Karpas-422 (cell line): ENCODE results near the gene GNG5. TPM values are rescaled to one million over a fixed set of nuclear protein-coding genes. Genes with fewer than 3 reads are reported as not detected.
"Not testable (repeated sequence)": the region's sequence is repeated elsewhere in the genome, so short reads cannot be mapped to it uniquely, and the experiment has no call there.

Source experiments
- DNase-seq: peaks from one replicate; pipeline ENCODE4 v3.0.0-alpha.2; 2015
- H2AFZ ChIP-seq: fragments of 200-600 bp; sonication (generic); 2 replicates; pipeline ENCODE4 v1.6.1; 2014; ENCODE audit warnings: antibody characterized with exemption, low read length, mixed read lengths
- H3K27ac ChIP-seq: fragments of 200-600 bp; sonication (generic); 2 replicates; pipeline ENCODE4 v1.5.1; 2014; ENCODE audit warnings: mild to moderate bottlenecking, low read length, moderate library complexity
- H3K27me3 ChIP-seq: fragments of 200-600 bp; sonication (generic); 2 replicates; pipeline ENCODE4 v1.6.1; 2014; ENCODE audit warnings: low read length, mixed read lengths
- H3K36me3 ChIP-seq: fragments of 200-600 bp; sonication (generic); 2 replicates; pipeline ENCODE4 v1.6.1; 2014; ENCODE audit warnings: low read length, mixed read lengths; ENCODE audit not compliant: insufficient read depth
- H3K4me1 ChIP-seq: fragments of 200-600 bp; sonication (generic); 2 replicates; pipeline ENCODE4 v1.6.1; 2014; ENCODE audit warnings: mild to moderate bottlenecking, low read length, mixed read lengths
- H3K4me2 ChIP-seq: fragments of 200-600 bp; sonication (generic); 2 replicates; pipeline ENCODE4 v1.6.1; 2014; ENCODE audit warnings: low read length, low read depth, mild to moderate bottlenecking; ENCODE audit not compliant: poor library complexity, severe bottlenecking
- H3K4me3 ChIP-seq: fragments of 200-600 bp; sonication (generic); 2 replicates; pipeline ENCODE4 v1.5.1; 2014; ENCODE audit warnings: mild to moderate bottlenecking, antibody characterized with exemption, low read length, mixed read lengths
- H3K79me2 ChIP-seq: fragments of 200-600 bp; sonication (generic); 2 replicates; pipeline ENCODE4 v1.6.1; 2014; ENCODE audit warnings: mild to moderate bottlenecking, low read length, mixed read lengths
- H3K9ac ChIP-seq: fragments of 200-600 bp; sonication (generic); 2 replicates; pipeline ENCODE4 v1.6.0; 2014; ENCODE audit warnings: low read length
- H3K9me2 ChIP-seq: fragments of 200-600 bp; sonication (generic), shearing (Covaris generic); replicated peaks from 2 replicates; pipeline ENCODE4 v1.6.0; 2014; ENCODE audit warnings: mild to moderate bottlenecking, low read length, moderate library complexity; ENCODE audit not compliant: insufficient read depth
- H3K9me3 ChIP-seq: fragments of 300-700, 200-600 bp; sonication (generic); 2 replicates; pipeline ENCODE4 v1.6.1; 2014; ENCODE audit warnings: low read length, mixed read lengths
- H4K20me1 ChIP-seq: fragments of 200-600 bp; sonication (generic); 2 replicates; pipeline ENCODE4 v1.6.1; 2014; ENCODE audit warnings: mild to moderate bottlenecking, antibody characterized with exemption, low read length, low read depth; ENCODE audit not compliant: insufficient read depth
- total RNA-seq: library from RNA; depleted of rRNA; stranded (reverse); fragments of >200 nt; shearing (Covaris generic); gene quantifications from 2 replicates; pipeline ENCODE4 v1.2.3, GENCODE V29; 2014; ENCODE audit warnings: low replicate concordance

GNG5 gene
- total RNA-seq, 1 experiment from 2014 or later, result 79.1 TPM

DNA sequence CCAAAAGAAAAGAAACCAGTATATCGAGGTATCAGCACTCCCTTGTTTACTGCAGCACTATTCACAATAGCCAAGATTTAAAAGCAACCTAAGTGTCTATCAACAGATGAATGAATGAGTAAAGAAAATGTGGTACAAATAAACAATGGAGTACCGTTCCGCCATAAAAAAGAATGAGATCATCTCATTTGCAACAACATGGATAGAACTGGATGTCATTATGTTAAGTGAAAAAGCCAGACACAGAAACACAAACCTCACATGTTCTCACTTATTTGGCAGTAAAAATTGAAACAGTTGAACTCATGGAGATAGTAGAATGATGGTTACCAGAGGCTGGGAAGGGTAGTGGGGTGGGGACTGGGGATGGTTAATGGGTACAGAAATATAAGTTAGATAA, 4.3 kb upstream of the GNG5 start:
- no peaks in the 10 kb centered on the region for H3K27me3 ChIP-seq
- H2AFZ ChIP-seq, result no peak overlapping the region
- H3K36me3 ChIP-seq, result no peaks in the 10 kb centered on the region
- DNase-seq, result no peak
- H3K4me2 ChIP-seq, result no peak overlapping the region
- no peak overlapping the region for H3K27ac ChIP-seq
- H4K20me1 ChIP-seq, result no peaks in the 10 kb centered on the region
- no peak overlapping the region for H3K9ac ChIP-seq
- peaks cover 8% of the 10 kb centered on the region for H3K4me1 ChIP-seq
- H3K9me3 ChIP-seq, result no peaks in the 10 kb centered on the region
- H3K79me2 ChIP-seq, result peaks cover under 1% of the 10 kb centered on the region; the same call in 1 of the 2 replicates
- H3K4me3 ChIP-seq, result no peak overlapping the region
- no peaks in the 10 kb centered on the region for H3K9me2 ChIP-seq

DNA sequence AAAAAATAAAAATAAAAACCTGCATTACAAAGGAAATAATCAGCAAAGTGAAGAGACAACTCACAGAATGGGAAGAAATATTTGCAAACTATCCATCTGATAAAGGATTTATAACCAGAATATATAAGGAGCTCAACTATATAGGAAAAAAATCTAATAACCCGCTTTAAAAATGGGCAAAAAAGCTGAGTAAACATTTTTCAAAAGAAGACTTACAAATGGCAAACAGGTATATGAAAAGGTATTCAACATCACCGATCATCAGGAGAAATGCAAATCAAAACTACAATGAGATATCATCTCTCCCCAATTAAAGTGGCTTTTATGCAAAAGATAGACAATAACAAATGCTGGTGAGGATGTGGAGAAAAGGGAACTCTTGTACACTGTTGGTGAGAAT, 3.8 kb upstream of the GNG5 start:
- Histone ChIP-seq H3K4me3 (no peak overlapping the region), H3K79me2 (peaks cover 5% of the 10 kb centered on the region), H3K36me3 (no peaks in the 10 kb centered on the region), H3K9ac (no peak overlapping the region), H3K27ac (no peak overlapping the region), H2AFZ (no peak overlapping the region), H3K27me3 (no peaks in the 10 kb centered on the region), H3K9me2 (no peaks in the 10 kb centered on the region), H3K4me2 (no peak overlapping the region), H3K4me1 (peaks cover 8% of the 10 kb centered on the region), H4K20me1 (no peaks in the 10 kb centered on the region), H3K9me3 (no peaks in the 10 kb centered on the region)
- no peak for DNase-seq

DNA sequence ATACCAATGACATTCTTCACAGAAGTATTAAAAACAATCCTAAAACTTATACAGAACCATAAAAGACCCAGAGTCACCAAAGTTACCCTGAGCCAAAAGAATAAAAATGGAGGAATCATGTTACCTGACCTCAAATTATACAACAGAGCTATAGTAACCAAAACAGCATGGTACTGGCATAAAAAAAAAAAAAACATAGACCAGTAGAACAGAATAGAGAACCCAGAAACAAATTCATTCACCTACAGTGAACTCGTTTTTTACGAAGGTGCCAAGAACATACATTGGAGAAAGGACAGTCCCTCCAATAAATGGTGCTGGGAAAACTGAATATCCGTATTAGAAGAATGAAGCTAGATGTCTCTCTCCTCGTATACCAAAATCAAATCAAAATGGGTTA, 2.6 kb upstream of the GNG5 start:
- H3K9me2 ChIP-seq, result no peaks in the 10 kb centered on the region
- no peaks in the 10 kb centered on the region for H3K27me3 ChIP-seq
- no peaks in the 10 kb centered on the region for H3K36me3 ChIP-seq
- no peak overlapping the region for H3K4me2 ChIP-seq
- no peak overlapping the region for H3K4me3 ChIP-seq
- no peak overlapping the region for H2AFZ ChIP-seq
- no peaks in the 10 kb centered on the region for H3K9me3 ChIP-seq
- DNase-seq, result no peak
- peaks cover 7% of the 10 kb centered on the region; the same call in 1 of the 2 replicates for H4K20me1 ChIP-seq
- no peak overlapping the region for H3K9ac ChIP-seq
- H3K4me1 ChIP-seq, result peaks cover 17% of the 10 kb centered on the region
- H3K27ac ChIP-seq, result no peak overlapping the region
- peaks cover 17% of the 10 kb centered on the region for H3K79me2 ChIP-seq

DNA sequence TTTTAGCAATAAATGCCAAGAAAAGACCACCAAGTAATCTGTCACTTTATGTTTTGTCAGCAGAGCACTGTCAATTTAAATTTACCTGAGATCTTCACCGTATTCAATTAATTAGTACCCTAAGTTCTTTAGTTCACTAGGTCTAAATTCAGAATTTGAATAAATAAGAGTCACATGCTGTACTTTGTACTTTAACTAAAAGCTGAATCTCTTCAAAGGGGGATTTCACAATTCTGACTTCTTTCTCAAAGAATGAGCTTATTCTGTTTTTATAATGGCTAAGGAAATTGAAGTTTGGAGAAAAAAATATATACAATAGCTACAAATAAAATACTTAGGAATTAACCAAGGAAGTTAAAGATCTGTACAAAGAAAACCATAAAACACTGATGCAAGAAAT, 2.1 kb upstream of the GNG5 start:
- no peak overlapping the region for H3K9ac ChIP-seq
- no peaks in the 10 kb centered on the region for H3K9me3 ChIP-seq
- DNase-seq, result no peak
- H3K27me3 ChIP-seq, result no peaks in the 10 kb centered on the region
- H4K20me1 ChIP-seq, result peaks cover 12% of the 10 kb centered on the region; the same call in 1 of the 2 replicates
- no peak overlapping the region for H3K27ac ChIP-seq
- no peak overlapping the region for H3K4me3 ChIP-seq
- no peak overlapping the region for H3K4me2 ChIP-seq
- H3K9me2 ChIP-seq, result no peaks in the 10 kb centered on the region
- H2AFZ ChIP-seq, result no peak overlapping the region
- H3K79me2 ChIP-seq, result peaks cover 22% of the 10 kb centered on the region
- no peaks in the 10 kb centered on the region for H3K36me3 ChIP-seq
- peaks cover 22% of the 10 kb centered on the region for H3K4me1 ChIP-seq

DNA sequence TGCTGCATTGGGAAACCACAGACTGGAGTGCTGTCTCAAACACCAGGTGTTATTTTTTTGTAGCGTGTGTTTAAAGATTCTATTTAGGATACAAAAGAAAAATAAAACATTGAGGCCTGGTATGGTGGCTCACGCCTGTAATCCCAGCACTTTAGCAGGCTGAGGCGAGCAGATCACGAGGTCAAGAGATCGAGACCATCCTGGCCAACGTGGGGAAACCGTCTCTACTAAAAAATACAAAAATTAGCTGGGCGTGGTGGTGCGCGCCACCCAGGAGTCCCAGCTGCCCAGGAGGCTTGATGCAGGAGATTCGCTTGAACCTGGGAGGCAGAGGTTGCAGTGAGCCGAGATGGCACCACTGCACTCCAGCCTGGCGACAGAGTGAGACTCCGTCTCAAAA, 1.5 kb upstream of the GNG5 start:
- peak overlapping the region; percentile 90 for H3K4me2 ChIP-seq
- not testable (repeated sequence) for H2AFZ ChIP-seq, H3K27ac ChIP-seq

DNA sequence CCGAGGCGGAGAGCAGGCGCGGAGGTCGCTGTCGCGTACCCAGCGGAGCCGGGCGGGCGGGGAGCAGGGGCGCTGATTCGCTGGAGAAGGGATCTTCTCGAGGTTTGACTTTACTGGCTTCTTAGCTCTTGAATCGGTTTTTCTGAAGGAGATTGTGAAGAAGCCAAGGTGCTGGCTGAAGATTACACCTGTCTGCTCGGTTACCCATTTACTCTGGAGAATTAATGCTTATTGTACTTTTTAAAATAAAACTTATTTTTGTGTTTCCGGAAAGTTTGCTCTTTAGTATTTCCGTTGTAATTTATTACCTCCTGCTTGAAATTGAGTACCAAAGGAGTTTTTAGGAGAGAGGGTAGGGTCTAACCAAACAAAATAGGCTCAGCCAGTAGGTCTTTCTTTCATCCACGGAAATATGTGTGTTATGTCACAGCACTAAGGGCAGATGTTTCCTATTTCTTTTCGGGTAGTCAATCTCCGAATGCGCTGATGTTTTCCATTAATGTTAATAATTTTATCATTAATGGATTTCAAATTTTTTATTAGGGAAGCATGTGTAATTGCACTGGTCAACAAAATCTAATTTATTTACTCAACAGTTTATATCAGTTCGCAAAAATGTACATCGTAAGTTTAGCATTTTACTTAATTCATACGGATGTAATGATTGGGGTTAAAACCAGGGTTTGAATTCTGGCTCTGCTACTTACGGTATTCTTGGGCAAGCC, 510 bp upstream of the GNG5 start:
- Histone ChIP-seq H3K36me3 (no peaks in the 10 kb centered on the region), H3K79me2 (peaks cover 38% of the 10 kb centered on the region), H3K4me1 (peaks cover 35% of the 10 kb centered on the region), H3K27me3 (no peaks in the 10 kb centered on the region), H3K4me3 (peak overlapping the region; percentile 86), H2AFZ (peak overlapping the region; percentile 92), H4K20me1 (peaks cover 22% of the 10 kb centered on the region; the same call in 1 of the 2 replicates), H3K27ac (peak overlapping the region; percentile 74), H3K9me3 (no peaks in the 10 kb centered on the region), H3K9ac (peak overlapping the region; percentile 73), H3K4me2 (peak overlapping the region; percentile 90), H3K9me2 (no peaks in the 10 kb centered on the region)
- DNase-seq, result no peak

More for the DNA sequence above, 1.5 kb upstream of the GNG5 start:
- Histone ChIP-seq H3K79me2 (peaks cover 28% of the 10 kb centered on the region), H4K20me1 (peaks cover 18% of the 10 kb centered on the region; the same call in 1 of the 2 replicates), H3K4me1 (peaks cover 29% of the 10 kb centered on the region)
- H3K9ac ChIP-seq, H3K4me3 ChIP-seq, H3K9me3 ChIP-seq, DNase-seq, H3K9me2 ChIP-seq, H3K36me3 ChIP-seq, H3K27me3 ChIP-seq: not testable (repeated sequence)

DNA sequence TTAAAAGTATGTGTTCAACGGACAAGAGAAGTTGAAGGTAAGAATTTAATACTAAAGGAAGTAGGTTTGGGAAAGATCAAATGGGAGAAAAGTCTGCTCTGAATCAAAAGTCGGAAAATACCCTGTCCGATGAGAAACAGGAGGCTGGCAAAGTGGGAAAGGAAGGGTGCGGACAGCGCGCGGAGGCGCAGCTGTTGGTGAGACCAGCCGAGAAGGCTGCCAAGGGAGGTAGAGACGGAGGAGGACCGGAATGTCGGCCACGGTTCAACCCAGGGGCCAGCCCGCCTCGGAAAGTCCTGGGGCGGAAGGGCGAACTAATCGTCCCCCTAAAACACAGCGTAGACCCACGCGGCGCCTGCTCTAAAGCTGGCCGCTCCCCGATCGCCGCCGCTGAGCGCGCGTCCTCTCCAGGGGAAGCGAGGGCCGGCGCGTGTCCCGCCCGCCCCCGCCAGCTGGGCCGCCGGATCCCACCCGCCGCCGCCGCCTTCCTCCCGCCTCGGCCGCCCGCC, 834 bp downstream of the GNG5 start:
- Histone ChIP-seq H2AFZ (peak overlapping the region; percentile 32; the same call in 1 of the 2 replicates), H3K4me1 (peaks cover 45% of the 10 kb centered on the region), H3K9me3 (no peaks in the 10 kb centered on the region), H3K4me3 (peak overlapping the region; percentile 86), H3K27me3 (no peaks in the 10 kb centered on the region), H3K79me2 (peaks cover 52% of the 10 kb centered on the region), H3K36me3 (peaks cover 12% of the 10 kb centered on the region), H3K9ac (peak overlapping the region; percentile 73), H4K20me1 (peaks cover 22% of the 10 kb centered on the region; the same call in 1 of the 2 replicates), H3K9me2 (no peaks in the 10 kb centered on the region), H3K27ac (peak overlapping the region; percentile 74), H3K4me2 (peak overlapping the region; percentile 90)
- no peak for DNase-seq

DNA sequence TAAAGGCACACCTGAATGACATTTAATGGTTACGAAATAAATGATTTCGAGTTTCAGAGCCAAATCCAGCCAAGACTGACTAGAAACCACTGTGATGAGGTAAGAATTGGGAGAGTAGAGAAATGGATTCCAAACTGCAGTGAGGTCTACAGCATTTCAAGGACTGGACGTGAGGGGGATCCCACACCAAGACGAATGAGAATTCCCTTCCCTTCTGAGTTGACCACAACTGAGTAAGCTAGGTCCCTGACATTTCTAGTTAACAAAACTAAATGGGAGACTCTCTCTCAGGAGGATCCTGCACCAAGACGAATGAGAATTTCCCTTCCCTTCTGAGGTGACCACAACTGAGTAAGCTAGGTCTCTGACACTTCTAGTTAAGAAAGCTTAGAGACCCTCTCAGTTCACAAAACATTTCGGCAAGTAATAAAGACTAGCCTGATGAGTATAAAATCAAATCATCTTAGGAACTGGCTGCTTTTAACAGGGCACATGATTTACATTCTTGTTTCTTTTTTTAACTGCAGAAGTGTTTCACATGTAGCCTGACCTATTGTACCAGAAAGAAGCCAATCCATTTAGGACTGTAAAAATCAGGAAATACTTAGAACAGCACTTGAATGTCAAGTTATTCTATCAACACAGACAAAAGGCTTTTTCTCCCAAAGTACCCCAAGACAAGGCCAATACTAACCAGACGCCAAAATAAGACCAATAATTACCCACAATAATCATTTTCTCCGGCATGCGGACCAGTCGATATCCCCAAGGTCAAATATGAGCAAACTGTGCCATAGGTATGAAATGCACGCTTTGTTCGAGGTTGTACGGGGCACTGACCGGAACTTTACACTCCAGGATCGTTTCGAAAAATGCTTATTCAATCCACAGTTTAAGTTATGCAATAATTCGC, 1.5 kb downstream of the GNG5 start:
- peaks cover 19% of the 10 kb centered on the region for H3K36me3 ChIP-seq
- H4K20me1 ChIP-seq, result peaks cover 22% of the 10 kb centered on the region; the same call in 1 of the 2 replicates
- no peaks in the 10 kb centered on the region for H3K9me3 ChIP-seq
- H2AFZ ChIP-seq, result no peak overlapping the region; the same call in 1 of the 2 replicates
- H3K4me1 ChIP-seq, result peaks cover 52% of the 10 kb centered on the region
- H3K4me3 ChIP-seq, result peak overlapping the region; percentile 86
- peak overlapping the region; percentile 73 for H3K9ac ChIP-seq
- peak overlapping the region; percentile 74 for H3K27ac ChIP-seq
- peak overlapping the region; percentile 90 for H3K4me2 ChIP-seq
- DNase-seq, result peak; percentile 61
- no peaks in the 10 kb centered on the region for H3K27me3 ChIP-seq
- no peaks in the 10 kb centered on the region for H3K9me2 ChIP-seq
- peaks cover 59% of the 10 kb centered on the region for H3K79me2 ChIP-seq
